Panc1 (cell line): ENCODE data around the gene RAPGEFL1.

Experiments
- CTCF ChIP-seq: fragments of 450-650 bp; IDR thresholded peaks from 2 replicates; pipeline ENCODE4 v1.5.1; 2017; ENCODE audit warnings: mild to moderate bottlenecking
- POLR2AphosphoS5 ChIP-seq: IDR thresholded peaks from 2 replicates; pipeline ENCODE4 v1.6.1; 2012; ENCODE audit warnings: mild to moderate bottlenecking, low read depth, low read length, moderate library complexity
- REST ChIP-seq, 2 experiments: IDR thresholded peaks; 2 replicates each; pipeline ENCODE4 v1.6.1; 2011 to 2012; ENCODE audit warnings: low read depth in 2 of 2, control low read depth in 1 of 2, low read length in 1 of 2, mild to moderate bottlenecking in 1 of 2, moderate library complexity in 1 of 2; ENCODE audit not compliant: insufficient read depth in 1 of 2
- TCF7L2 ChIP-seq: IDR thresholded peaks from 2 replicates; pipeline ENCODE4 v1.6.1; 2011; ENCODE audit warnings: mild to moderate bottlenecking, low read depth, low read length, inconsistent platforms

GRCh38 chr17:40148527-40148926 lies 28.7 kb upstream of the RAPGEFL1 start:
- TF ChIP-seq CTCF (no peak), POLR2AphosphoS5 (no peak), REST (IDR thresholded peaks at IDR 0.05; ENCODE audit: insufficient read depth in 1 of 2, low read depth in 2 of 2, low read length in 1 of 2) (no peak), TCF7L2 (no peak)
